GM19455 (cell line): ENCODE measurements around the gene PHLDA3.
"Not testable (repeated sequence)": the region's sequence is repeated elsewhere in the genome, so short reads cannot be mapped to it uniquely, and the experiment has no call there.

Experiments used
- ATAC-seq: cut with Tn5 transposase; IDR thresholded peaks from one replicate; pipeline ENCODE4 v1.9.1; 2021; ENCODE audit not compliant: unreplicated experiment

The PHLDA3 gene

GRCh38 chr1:201504179-201504631, 35.2 kb upstream of the PHLDA3 start:
- ATAC-seq = no peak

GRCh38 chr1:201503397-201504176, 34.6 kb upstream of the PHLDA3 start:
- no peak for ATAC-seq

DNA sequence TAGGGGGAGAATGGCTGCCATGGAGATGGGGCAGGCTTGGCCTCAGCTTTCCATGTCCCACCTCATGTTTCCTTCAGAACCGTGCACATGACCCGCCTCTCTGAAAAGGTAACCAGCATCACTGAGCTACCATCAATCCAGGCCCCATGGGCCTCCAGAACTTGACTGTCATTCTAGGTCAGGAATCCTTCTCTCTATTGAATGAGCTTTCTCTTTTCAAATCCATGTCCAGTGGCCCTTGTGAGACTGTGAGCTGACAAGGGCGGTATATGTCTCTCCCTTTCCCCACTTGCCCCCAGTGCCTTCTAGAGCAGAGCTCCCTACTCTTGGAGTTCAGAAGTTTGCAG, 33.5 kb upstream of the PHLDA3 start:
- no peak for ATAC-seq

- no peak for ATAC-seq
Observed at GRCh38 chr1:201501812-201502510, 33.0 kb upstream of the PHLDA3 start.

GRCh38 chr1:201501144-201501543, 32.2 kb upstream of the PHLDA3 start:
- ATAC-seq = no peak

- ATAC-seq = no peak
Observed at GRCh38 chr1:201500670-201501120, 31.7 kb upstream of the PHLDA3 start.

- ATAC-seq = no peak
Observed at GRCh38 chr1:201499795-201500669, 31.0 kb upstream of the PHLDA3 start.

GRCh38 chr1:201499191-201499590, 30.2 kb upstream of the PHLDA3 start:
- no peak for ATAC-seq

DNA sequence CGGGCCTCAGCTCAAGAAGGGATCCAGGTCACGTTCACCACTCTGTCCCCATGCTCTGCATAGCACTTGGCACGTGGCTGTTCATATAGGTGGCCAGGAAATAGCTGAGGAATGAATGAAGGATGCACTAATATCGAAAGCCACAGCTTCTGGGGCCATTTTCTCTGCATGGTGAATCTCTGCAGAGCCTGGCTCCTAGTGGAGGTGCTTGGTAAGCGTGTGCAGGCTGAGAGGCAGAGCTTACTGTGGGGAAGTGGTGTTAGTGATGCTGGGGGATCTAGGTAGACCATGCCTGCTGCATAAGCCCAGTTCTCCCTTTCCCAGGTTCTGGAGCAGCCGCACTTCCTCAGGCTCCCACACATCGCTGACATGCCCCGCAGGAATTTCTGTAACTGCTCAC, 29.6 kb upstream of the PHLDA3 start:
- no peak for ATAC-seq

GRCh38 chr1:201497935-201498509, 29.0 kb upstream of the PHLDA3 start:
- ATAC-seq = no peak

DNA sequence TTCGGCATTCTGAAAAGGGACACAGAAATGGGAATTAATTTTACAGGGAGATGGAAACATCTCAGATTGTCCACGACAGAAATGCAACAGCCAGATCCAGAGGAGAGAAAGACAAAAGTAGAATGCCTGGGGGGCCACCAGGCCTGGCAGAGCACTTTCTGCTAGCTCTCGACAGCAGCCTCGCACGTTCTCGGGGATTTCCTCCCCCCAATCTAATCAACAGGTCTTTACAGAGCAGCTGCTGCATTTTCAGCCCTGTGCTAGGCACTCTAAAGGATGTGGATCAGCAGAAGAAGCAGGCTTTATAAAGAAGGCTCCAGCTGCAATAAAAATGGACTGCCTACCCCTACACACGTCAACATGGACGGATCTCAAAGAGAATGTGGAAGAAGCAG, 27.3 kb upstream of the PHLDA3 start:
- no peak for ATAC-seq

DNA sequence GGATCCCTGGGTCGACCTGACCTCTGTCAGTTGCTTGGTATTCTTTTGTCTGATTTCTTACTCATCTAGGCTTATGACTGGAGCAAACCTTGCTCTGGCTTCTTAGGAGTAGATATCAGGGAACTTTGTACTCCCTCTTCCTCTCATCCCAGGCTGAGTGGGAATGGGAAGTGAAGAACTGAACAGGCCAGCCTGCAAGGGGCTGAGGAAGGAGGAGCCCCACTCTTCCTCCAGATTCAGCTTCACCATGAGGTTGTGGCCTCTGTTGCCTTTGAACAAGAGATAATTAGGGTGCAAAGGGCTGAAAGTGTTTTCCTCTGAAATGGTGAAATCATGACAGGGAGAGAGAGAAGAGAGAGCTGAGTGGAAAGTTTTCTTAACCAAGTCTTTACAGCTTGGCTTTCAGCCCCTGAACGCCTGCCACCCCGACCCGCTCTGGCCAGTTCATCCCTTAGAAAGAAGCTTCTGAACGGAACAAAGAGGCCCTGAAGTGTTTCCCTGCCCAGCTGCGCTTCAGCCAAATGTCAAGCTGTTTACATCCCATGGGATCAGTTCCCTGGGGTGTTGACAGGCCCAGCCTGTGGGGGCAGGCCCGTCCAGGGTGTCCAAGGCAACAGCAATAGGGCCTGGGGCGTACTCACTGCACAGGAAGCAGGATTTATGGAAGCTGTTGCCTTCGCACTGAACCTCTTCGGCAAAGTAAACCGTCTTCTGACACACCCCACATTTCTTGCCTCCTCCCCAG, 26.7 kb upstream of the PHLDA3 start:
- ATAC-seq = no peak

DNA sequence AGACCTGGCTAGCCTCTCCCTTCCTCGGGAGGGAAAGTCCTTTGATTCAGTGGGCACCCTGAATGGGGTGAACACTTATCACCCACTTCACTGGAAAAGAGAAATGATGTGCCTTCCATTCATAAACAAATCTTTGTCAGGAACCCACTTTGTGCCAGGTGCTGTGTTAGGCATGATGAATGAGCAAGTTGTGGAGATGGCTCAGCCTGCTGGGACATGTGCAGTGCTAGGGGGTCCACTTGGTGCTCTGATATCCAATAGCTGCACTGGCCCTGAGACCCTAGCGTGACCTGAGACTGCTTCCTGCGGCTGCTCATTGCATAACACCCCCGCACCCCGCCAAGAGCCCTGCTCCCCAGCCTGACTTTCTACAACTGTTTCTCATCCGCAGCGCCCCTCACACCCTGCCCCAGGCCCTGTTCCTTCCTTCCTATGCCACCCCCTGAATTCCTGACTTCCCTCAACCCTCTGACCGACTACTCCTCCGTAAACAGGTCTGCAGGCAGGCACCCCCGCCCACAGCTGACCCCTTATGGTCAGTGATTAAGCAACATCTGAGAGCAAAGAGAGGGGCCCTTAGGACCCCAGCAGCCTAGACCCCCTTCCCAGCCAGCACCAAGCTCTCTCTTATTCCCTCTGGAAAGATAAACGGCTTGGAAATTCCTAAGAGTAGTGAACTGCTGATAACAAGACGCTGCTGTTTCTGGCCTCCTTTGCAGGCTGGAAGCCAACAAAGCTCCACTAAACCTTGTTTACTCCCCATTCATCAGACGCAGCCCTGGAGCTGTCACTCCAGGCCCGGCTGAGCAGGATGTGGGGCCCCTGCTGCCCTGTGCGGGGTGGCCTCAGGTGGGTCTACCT, 25.0 kb upstream of the PHLDA3 start:
- no peak for ATAC-seq

GRCh38 chr1:201493026-201493656, 24.2 kb upstream of the PHLDA3 start:
- ATAC-seq = not testable (repeated sequence)

- no peak for ATAC-seq
Observed at GRCh38 chr1:201491896-201492511, 23.0 kb upstream of the PHLDA3 start.

DNA sequence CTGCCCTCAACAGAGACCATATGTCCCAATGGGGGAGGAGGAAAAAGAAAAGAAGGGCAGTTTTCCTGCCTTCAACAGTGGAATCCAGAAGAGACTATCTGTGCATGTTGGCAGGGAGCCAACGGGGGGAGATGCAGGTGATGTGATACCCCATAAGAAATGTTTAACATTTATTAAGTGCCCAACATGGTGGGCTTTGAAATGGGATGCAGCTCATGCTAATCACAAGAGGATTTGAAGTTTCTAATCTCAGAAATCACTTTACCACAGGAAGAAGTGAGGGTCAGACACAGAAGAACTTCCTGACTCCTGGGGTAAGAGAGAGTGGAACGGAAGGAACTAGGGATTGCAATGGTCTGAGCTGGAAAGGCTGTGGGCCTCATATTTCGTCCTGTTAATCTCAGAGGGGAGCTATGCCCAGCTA, 21.7 kb upstream of the PHLDA3 start:
- ATAC-seq = no peak

DNA sequence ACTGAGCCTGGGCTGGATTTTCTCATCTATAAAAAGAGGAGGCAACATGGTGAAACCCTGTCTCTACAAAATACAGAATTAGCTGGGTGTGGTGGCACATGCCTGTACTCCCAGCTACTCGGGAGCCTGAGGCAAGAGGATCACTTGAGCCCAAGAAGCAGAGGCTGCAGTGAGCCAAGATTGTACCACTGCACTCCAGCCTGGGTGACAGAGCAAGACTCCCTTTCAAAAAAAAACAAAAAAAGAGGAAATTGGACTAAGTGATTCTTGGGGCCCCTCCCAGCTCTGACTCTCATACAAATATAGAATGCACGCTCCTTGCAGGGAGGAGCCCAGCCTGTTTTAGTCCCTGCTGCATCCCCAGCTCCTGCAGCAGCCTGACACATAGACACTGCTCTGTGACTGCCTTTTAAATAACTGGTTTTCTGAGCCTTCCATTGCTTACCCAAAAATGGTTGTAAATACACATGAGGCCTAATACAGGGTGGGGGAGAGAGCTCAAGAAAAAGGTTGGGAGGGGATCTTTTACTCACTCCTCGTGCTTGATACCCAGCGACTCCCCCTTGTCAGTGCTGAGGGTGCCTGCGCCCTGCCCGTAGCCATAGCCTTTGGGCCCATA, 20.8 kb upstream of the PHLDA3 start:
- no peak for ATAC-seq
